MCF 10A (cell line): ENCODE measurements around the gene SRRT. TPM values are rescaled to one million over a fixed set of nuclear protein-coding genes. Genes with fewer than 3 reads are reported as not detected.
"Not testable (repeated sequence)": the region's sequence is repeated elsewhere in the genome, so short reads cannot be mapped to it uniquely, and the experiment has no call there.

Experiments
- BruUV-seq: library from RNA; stranded (reverse); fragments of 400-500 nt; replicated peaks from 2 replicates; lab custom pipeline; 2021; lab: Mats Ljungman, UMichigan
- CTCF ChIA-PET: fragments of 300-600 bp; sonication (Branson Sonifier 250); formaldehyde crosslinking; extraction: SDS; loops from one replicate; lab custom pipeline; 2021; ENCODE audit warnings: antibody characterized with exemption, inconsistent platforms; lab: Yijun Ruan, JAX
- POLR2A ChIA-PET: fragments of 300-600, 350-650 bp; sonication (Branson Sonifier 250); formaldehyde crosslinking; extraction: SDS; loops from one replicate; lab custom pipeline; 2020; ENCODE audit warnings: antibody characterized with exemption, inconsistent platforms; lab: Yijun Ruan, JAX
- DNase-seq: peaks from one replicate; pipeline ENCODE4 v3.0.0-alpha.2; 2018; ENCODE audit not compliant: unreplicated experiment
- H3K27ac Mint-ChIP-seq: one replicate; pipeline ENCODE4 v1.8.0; 2022; ENCODE audit warnings: mild to moderate bottlenecking, low read depth, mixed read lengths; ENCODE audit not compliant: unreplicated experiment
- H3K27me3 Mint-ChIP-seq: one replicate; pipeline ENCODE4 v1.8.0; 2022; ENCODE audit warnings: mixed read lengths; ENCODE audit not compliant: insufficient read depth, unreplicated experiment
- H3K36me3 Mint-ChIP-seq: one replicate; pipeline ENCODE4 v1.8.0; 2022; ENCODE audit warnings: mild to moderate bottlenecking, moderate library complexity, mixed read lengths; ENCODE audit not compliant: insufficient read depth, unreplicated experiment
- H3K4me1 Mint-ChIP-seq: one replicate; pipeline ENCODE4 v1.8.0; 2022; ENCODE audit warnings: mixed read lengths; ENCODE audit not compliant: insufficient read depth, unreplicated experiment
- H3K4me3 Mint-ChIP-seq: one replicate; pipeline ENCODE4 v1.8.0; 2022; ENCODE audit warnings: mild to moderate bottlenecking, moderate library complexity, mixed read lengths; ENCODE audit not compliant: unreplicated experiment
- H3K9me3 Mint-ChIP-seq: one replicate; pipeline ENCODE4 v1.8.0; 2022; ENCODE audit warnings: mixed read lengths; ENCODE audit not compliant: unreplicated experiment
- intact Hi-C: fragments of 100-400 bp; cut with micrococcal nuclease; formaldehyde crosslinking; loops from 2 replicates; pipeline ENCODE4 v1.14.1; 2022
- microRNA-seq: library from miRNA; unstranded; fragments of <30 nt; microRNA quantifications from one replicate; pipeline ENCODE4 v1.2.0, GENCODE V29; 2022
- total RNA-seq: library from RNA; stranded (reverse); gene quantifications from 2 replicates; pipeline ENCODE4 v1.2.3, GENCODE V29; 2022
- TF ChIP-seq, protein P1 (sequence below): fragments of 200-600 bp; IDR thresholded peaks from one replicate; pipeline ENCODE4 v1.8.0; 2022; ENCODE audit warnings: antibody characterized with exemption, mild to moderate bottlenecking; ENCODE audit not compliant: unreplicated experiment

SRRT gene
- total RNA-seq, 1 experiment from 2014 or later: 111 TPM

DNA sequence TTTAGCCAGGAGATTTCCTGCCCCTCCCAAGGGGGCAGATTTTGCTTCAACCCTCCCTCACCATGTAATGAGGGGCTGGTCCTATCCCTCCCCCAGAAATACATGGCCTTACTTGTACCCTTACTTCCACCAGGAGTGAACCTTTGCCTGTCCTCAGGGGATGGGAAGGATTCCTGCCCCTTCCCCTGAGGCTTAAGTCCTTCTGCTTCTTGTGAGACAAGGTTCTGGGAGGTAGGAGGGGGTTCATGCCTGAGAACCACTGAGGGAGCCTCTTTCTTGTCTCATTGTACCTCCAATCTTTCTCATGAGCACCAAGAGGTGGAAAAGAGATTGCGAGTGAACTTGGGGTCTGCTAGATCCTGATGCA, 54.9 kb downstream of the SRRT start:
- no peaks in the 10 kb centered on the region for H3K27me3 Mint-ChIP-seq
- POLR2A ChIA-PET: no interaction called here
- no peaks in the 10 kb centered on the region for H3K36me3 Mint-ChIP-seq
- no peak overlapping the region for H3K27ac Mint-ChIP-seq
- no peaks in the 10 kb centered on the region for H3K4me1 Mint-ChIP-seq
- intact Hi-C loops: no loop called here
- TF ChIP-seq, protein P1, sequence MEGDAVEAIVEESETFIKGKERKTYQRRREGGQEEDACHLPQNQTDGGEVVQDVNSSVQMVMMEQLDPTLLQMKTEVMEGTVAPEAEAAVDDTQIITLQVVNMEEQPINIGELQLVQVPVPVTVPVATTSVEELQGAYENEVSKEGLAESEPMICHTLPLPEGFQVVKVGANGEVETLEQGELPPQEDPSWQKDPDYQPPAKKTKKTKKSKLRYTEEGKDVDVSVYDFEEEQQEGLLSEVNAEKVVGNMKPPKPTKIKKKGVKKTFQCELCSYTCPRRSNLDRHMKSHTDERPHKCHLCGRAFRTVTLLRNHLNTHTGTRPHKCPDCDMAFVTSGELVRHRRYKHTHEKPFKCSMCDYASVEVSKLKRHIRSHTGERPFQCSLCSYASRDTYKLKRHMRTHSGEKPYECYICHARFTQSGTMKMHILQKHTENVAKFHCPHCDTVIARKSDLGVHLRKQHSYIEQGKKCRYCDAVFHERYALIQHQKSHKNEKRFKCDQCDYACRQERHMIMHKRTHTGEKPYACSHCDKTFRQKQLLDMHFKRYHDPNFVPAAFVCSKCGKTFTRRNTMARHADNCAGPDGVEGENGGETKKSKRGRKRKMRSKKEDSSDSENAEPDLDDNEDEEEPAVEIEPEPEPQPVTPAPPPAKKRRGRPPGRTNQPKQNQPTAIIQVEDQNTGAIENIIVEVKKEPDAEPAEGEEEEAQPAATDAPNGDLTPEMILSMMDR: no peak
- H3K4me3 Mint-ChIP-seq: no peak overlapping the region
- no TSS peak for BruUV-seq
- H3K9me3 Mint-ChIP-seq: no peaks in the 10 kb centered on the region
- CTCF ChIA-PET: no interaction called here
- no peak for DNase-seq

DNA sequence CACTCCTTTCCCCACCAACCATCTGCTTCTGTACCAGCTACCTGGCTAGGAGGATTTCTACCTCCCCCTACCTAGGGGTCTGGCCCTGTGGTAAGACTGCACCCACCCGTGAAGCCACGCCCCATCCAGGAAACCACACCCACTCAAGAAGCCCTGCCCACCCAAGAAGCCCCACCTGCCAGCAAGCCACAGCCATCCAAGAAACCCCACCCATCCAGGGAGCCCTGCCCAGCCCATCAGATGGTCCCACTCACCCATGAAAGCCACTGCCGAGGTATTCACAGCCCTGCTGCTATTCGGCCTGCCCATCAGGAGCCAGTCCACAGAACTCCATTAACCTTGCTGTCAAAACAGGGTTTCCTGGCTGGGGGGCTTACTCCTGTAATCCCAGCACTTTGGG, 58.8 kb downstream of the SRRT start:
- intact Hi-C loops: no loop called here
- CTCF ChIA-PET: no interaction called here
- no peak overlapping the region for H3K27ac Mint-ChIP-seq
- no peak for DNase-seq
- no peaks in the 10 kb centered on the region for H3K9me3 Mint-ChIP-seq
- POLR2A ChIA-PET: no interaction called here
- BruUV-seq: no TSS peak
- TF ChIP-seq, protein P1: no peak
- H3K36me3 Mint-ChIP-seq: no peaks in the 10 kb centered on the region
- no peaks in the 10 kb centered on the region for H3K4me1 Mint-ChIP-seq
- no peaks in the 10 kb centered on the region for H3K27me3 Mint-ChIP-seq
- H3K4me3 Mint-ChIP-seq: no peak overlapping the region

DNA sequence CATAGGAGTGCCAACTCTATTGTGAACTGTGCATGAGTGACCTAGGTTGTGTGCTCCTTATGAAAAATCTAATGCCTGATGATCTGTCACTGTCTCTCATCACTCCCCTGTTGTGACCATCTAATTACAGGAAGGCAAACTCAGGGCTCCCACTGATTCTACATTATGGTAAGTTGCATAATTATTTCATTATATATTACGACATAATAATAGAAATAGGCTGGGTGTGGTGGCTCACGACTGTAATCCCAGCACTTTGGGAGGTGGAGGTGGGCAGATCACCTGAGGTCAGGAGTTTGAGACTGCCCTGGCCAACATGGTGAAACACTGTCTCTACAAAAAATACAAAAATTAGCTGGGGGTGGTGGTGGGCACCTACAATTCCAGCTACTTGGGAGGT, 60.5 kb downstream of the SRRT start:
- POLR2A ChIA-PET, intact Hi-C loops, H3K4me1 Mint-ChIP-seq, CTCF ChIA-PET, DNase-seq, BruUV-seq, H3K4me3 Mint-ChIP-seq, H3K36me3 Mint-ChIP-seq, H3K27me3 Mint-ChIP-seq, H3K27ac Mint-ChIP-seq, H3K9me3 Mint-ChIP-seq: not testable (repeated sequence)

DNA sequence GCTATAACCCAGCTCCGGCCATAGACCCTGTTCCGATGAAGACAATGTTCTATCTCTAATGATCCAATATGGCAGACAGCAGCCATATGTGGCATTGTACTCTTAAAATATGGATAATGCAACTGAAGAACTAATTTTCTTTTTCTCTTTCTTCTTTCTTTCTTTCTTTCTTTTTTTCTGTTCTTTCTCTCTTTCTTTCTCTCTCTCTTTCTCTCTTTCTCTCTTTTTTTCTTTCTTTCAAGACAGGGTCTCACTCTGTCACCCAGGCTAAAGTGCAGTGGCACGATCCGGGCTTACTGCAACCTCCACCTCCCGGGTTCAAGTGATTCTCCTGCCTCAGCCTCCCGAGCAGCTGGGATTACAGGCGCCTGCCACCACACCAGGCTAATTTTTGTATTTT, 61.3 kb downstream of the SRRT start:
- H3K4me1 Mint-ChIP-seq, H3K4me3 Mint-ChIP-seq, H3K27me3 Mint-ChIP-seq, POLR2A ChIA-PET, H3K36me3 Mint-ChIP-seq, CTCF ChIA-PET, H3K27ac Mint-ChIP-seq, BruUV-seq, DNase-seq, H3K9me3 Mint-ChIP-seq, intact Hi-C loops: not testable (repeated sequence)

Small RNAs within 50 kb of the gene (microRNA-seq; reads per million reads assigned to microRNA genes)
- gene MIR6875: 0.93 reads per million

Other genes starting within 250 kb of the SRRT start
- not detected in 2 replicates for gene TFR2, start 233.6 kb upstream of the SRRT start, total RNA-seq
- gene ACTL6B, start 218.7 kb upstream of the SRRT start, total RNA-seq: not detected in 2 replicates
- 196 and 201 TPM in 2 replicates for gene GNB2, start 201.4 kb upstream of the SRRT start, total RNA-seq
- gene GIGYF1, start 180.9 kb upstream of the SRRT start, total RNA-seq: 37.6 and 40.1 TPM in 2 replicates
- gene POP7, start 169.0 kb upstream of the SRRT start, total RNA-seq: 49.0 and 59.2 TPM in 2 replicates
- not detected in 2 replicates for gene EPO, start 154.6 kb upstream of the SRRT start, total RNA-seq
- gene ZAN, start 141.5 kb upstream of the SRRT start, total RNA-seq: not detected in 2 replicates
- 48.8 and 51.3 TPM in 2 replicates for gene EPHB4, start 47.6 kb upstream of the SRRT start, total RNA-seq
- 19.2 and 21.0 TPM in 2 replicates for gene SLC12A9, start 22.4 kb upstream of the SRRT start, total RNA-seq
- gene TRIP6, start 7.7 kb upstream of the SRRT start, total RNA-seq: 106 and 132 TPM in 2 replicates
- gene UFSP1, start 14.6 kb downstream of the SRRT start, total RNA-seq: 2.8 and 3.4 TPM in 2 replicates
- gene ACHE, start 20.8 kb downstream of the SRRT start, total RNA-seq: 0.30 and 0.37 TPM in 2 replicates
- not detected in 2 replicates for gene MUC3A, start 74.4 kb downstream of the SRRT start, total RNA-seq
- gene MUC12, start 94.5 kb downstream of the SRRT start, total RNA-seq: not detected in 2 replicates
- gene MUC17, start 145.0 kb downstream of the SRRT start, total RNA-seq: not detected in 2 replicates
- 29.6 and 36.8 TPM in 2 replicates for gene TRIM56, start 210.4 kb downstream of the SRRT start, total RNA-seq